Measurements from ENCODE around the gene EYA2.

EYA2 gene

DNA sequence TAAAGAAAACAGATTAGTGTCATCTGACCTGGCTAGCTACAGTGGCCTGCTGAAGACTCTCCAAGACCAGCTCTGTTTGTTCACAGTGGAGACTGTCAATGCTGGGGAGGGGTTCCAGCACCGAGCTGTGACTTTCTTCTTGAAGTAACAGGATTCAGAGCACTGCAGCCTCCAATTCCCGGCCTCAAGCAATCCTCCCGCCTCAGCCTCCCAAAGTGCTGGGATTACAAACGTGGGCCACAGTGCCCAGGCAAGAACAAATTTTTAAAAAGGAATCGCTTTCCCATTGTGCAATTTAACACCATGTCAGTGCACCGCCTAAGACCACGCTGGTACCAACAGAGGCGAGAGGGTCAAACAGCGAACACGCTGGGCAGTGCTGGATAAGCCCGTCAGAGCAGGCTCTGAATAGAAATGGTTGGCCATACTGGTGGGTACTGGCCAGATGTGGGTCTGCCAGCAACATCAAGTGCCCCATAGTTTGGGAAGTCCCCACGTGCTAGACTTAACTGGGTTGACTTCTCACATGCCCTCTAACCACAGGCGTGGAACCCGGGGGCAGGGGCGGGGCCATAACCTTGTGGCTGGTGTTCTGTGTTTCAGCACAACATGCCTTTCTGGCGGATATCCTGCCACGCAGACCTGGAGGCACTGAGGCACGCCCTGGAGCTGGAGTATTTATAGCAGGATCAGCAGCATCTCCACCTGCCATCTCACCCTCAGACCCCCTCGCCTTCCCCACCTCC lies 293.0 kb downstream of the EYA2 start:
- no peak overlapping the region for H3K4me3 ChIP-seq (ENCODE audit: low read length)
- no peak for TF ChIP-seq CTCF (IDR thresholded peaks at IDR 0.05; ENCODE audit: insufficient read depth, low read depth, low read length, missing control alignments)
- no peak for DNase-seq (ENCODE audit: low read depth)

- no peak for DNase-seq (ENCODE audit: low read depth)
- H3K4me3 ChIP-seq (ENCODE audit: low read length) = no peak overlapping the region
- no peak for TF ChIP-seq CTCF (IDR thresholded peaks at IDR 0.05; ENCODE audit: insufficient read depth, low read depth, low read length, missing control alignments)
These were observed 293.9 kb downstream of the EYA2 start for GRCh38 chr20:47188540-47188939.

- no peak overlapping the region for H3K4me3 ChIP-seq (ENCODE audit: low read length)
- TF ChIP-seq CTCF (IDR thresholded peaks at IDR 0.05; ENCODE audit: insufficient read depth, low read depth, low read length, missing control alignments) = no peak
- no peak for DNase-seq (ENCODE audit: low read depth)
These were observed 294.4 kb downstream of the EYA2 start for GRCh38 chr20:47189060-47189459.

GRCh38 chr20:47191074-47191673 lies 296.5 kb downstream of the EYA2 start:
- no peak overlapping the region for H3K4me3 ChIP-seq (ENCODE audit: low read length)
- DNase-seq (ENCODE audit: low read depth) = peak; percentile 92
- no peak for TF ChIP-seq CTCF (IDR thresholded peaks at IDR 0.05; ENCODE audit: insufficient read depth, low read depth, low read length, missing control alignments)

GRCh38 chr20:47191956-47192355 lies 297.3 kb downstream of the EYA2 start:
- no peak for DNase-seq (ENCODE audit: low read depth)
- no peak overlapping the region for H3K4me3 ChIP-seq (ENCODE audit: low read length)
- no peak for TF ChIP-seq CTCF (IDR thresholded peaks at IDR 0.05; ENCODE audit: insufficient read depth, low read depth, low read length, missing control alignments)

DNA sequence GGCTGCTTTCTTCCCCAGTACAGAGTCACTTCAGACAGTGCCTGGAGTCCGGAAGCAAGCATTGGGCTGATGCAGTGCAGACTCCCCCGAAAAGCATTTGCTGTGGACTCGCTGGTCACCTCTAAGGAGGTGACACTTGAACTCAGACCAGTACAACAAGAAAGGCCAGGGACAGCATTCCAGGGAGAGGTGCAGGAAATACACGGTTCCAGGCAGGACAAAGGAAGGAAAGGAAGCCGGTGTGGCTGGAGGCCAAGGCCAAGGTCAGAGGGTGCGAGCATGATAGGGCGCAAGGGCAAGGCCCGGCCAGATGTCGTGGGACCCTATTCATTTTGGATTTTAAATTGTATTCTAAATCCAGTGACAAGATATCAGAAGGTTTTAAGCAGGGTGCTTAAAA lies 300.9 kb downstream of the EYA2 start:
- no peak for DNase-seq (ENCODE audit: low read depth)
- TF ChIP-seq CTCF (IDR thresholded peaks at IDR 0.05; ENCODE audit: insufficient read depth, low read depth, low read length, missing control alignments) = no peak
- H3K4me3 ChIP-seq (ENCODE audit: low read length) = no peak overlapping the region

Data from epithelial cell of esophagus (primary cell).